Muscle of arm (tissue), 12 donors: Measurements from ENCODE around the gene TP53BP2. TPM values are rescaled to one million over a fixed set of nuclear protein-coding genes. Genes with fewer than 3 reads are reported as not detected.
"Not testable (repeated sequence)": the region's sequence is repeated elsewhere in the genome, so short reads cannot be mapped to it uniquely, and the experiment has no call there.

ENCODE experiments used
- DNase-seq: peaks from one replicate; pipeline ENCODE4 v3.0.0-alpha.2; 2013
- polyA plus RNA-seq, 12 donors: library from polyadenylated mRNA; unstranded; fragments of 120-200 nt; gene quantifications; one replicate each; pipeline ENCODE4 v1.2.1, GENCODE V29; 2013; ENCODE audit not compliant: insufficient read length in 12 of 12

The TP53BP2 gene
- polyA plus RNA-seq, 12 donors, result 21.9 to 58.4 (median 34.2) TPM; not detected in 1

- no peak for DNase-seq
These were observed 13.8 kb downstream of the TP53BP2 start for GRCh38 chr1:223831755-223832636.

GRCh38 chr1:223829678-223830077, 16.1 kb downstream of the TP53BP2 start:
- DNase-seq, result no peak

GRCh38 chr1:223828162-223828848, 17.4 kb downstream of the TP53BP2 start:
- DNase-seq, result no peak

GRCh38 chr1:223827193-223827663, 18.5 kb downstream of the TP53BP2 start:
- no peak for DNase-seq

GRCh38 chr1:223825767-223826748, 19.7 kb downstream of the TP53BP2 start:
- DNase-seq, result no peak

- no peak for DNase-seq
These were observed 21.0 kb downstream of the TP53BP2 start for GRCh38 chr1:223824712-223825111.

GRCh38 chr1:223824287-223824686, 21.5 kb downstream of the TP53BP2 start:
- DNase-seq, result no peak

- no peak for DNase-seq
These were observed 24.8 kb downstream of the TP53BP2 start for GRCh38 chr1:223820971-223821370.

- DNase-seq, result no peak
These were observed 25.3 kb downstream of the TP53BP2 start for GRCh38 chr1:223820515-223820858.

GRCh38 chr1:223819730-223820514, 25.8 kb downstream of the TP53BP2 start:
- no peak for DNase-seq

- not testable (repeated sequence) for DNase-seq
These were observed 28.5 kb downstream of the TP53BP2 start for GRCh38 chr1:223817265-223817664.

GRCh38 chr1:223815865-223816264, 29.9 kb downstream of the TP53BP2 start:
- DNase-seq, result no peak

GRCh38 chr1:223815020-223815853, 30.5 kb downstream of the TP53BP2 start:
- no peak for DNase-seq

GRCh38 chr1:223813645-223814044, 32.1 kb downstream of the TP53BP2 start:
- no peak for DNase-seq

- DNase-seq, result peak; percentile 41
These were observed 34.1 kb downstream of the TP53BP2 start for GRCh38 chr1:223811634-223812101.

- no peak for DNase-seq
These were observed 35.2 kb downstream of the TP53BP2 start for GRCh38 chr1:223810586-223810985.

- not testable (repeated sequence) for DNase-seq
These were observed 35.8 kb downstream of the TP53BP2 start for GRCh38 chr1:223809905-223810304.

GRCh38 chr1:223803211-223803610, 42.5 kb downstream of the TP53BP2 start:
- DNase-seq, result no peak

- no peak for DNase-seq
These were observed 43.1 kb downstream of the TP53BP2 start for GRCh38 chr1:223802602-223803001.

- DNase-seq, result no peak
These were observed 43.7 kb downstream of the TP53BP2 start for GRCh38 chr1:223802032-223802431.
